Skin epidermis (tissue), 12 donors: ENCODE measurements around the gene ACAP2.
A peak's percentile ranks its signal among the peaks of the same experiment; 100 is the strongest.
"Not testable (repeated sequence)": the region's sequence is repeated elsewhere in the genome, so short reads cannot be mapped to it uniquely, and the experiment has no call there.

Experiments used
- H3K27ac ChIP-seq, 21 experiments: fragments of 200-600 bp; sonication (generic) in 11 of 21; one replicate each; pipeline ENCODE4 v1.5.0; 2020; ENCODE audit warnings: mild to moderate bottlenecking in 3 of 21, inconsistent platforms in 2 of 21, moderate library complexity in 2 of 21
- H3K4me3 ChIP-seq, 7 experiments: fragments of 200-600 bp; sonication (generic) in 2 of 7; one replicate each; pipeline ENCODE4 v1.5.0; 2020; ENCODE audit warnings: inconsistent platforms in 2 of 7, mild to moderate bottlenecking in 2 of 7, moderate library complexity in 1 of 7

The ACAP2 gene

GRCh38 chr3:195236076-195236798 is 206.6 kb downstream of the ACAP2 start:
- H3K27ac ChIP-seq = no peak overlapping the region
- no peak overlapping the region for H3K4me3 ChIP-seq

- Histone ChIP-seq H3K4me3 (no peak overlapping the region), H3K27ac (no peak overlapping the region)
These were observed 212.6 kb downstream of the ACAP2 start for GRCh38 chr3:195230244-195230643.

- not testable (repeated sequence) for H3K27ac ChIP-seq, H3K4me3 ChIP-seq
These were observed 213.9 kb downstream of the ACAP2 start for GRCh38 chr3:195228886-195229285.

GRCh38 chr3:195227871-195228270 is 214.9 kb downstream of the ACAP2 start:
- no peak overlapping the region for H3K4me3 ChIP-seq
- no peak overlapping the region for H3K27ac ChIP-seq

GRCh38 chr3:195226900-195227447 is 215.8 kb downstream of the ACAP2 start:
- Histone ChIP-seq H3K27ac (no peak overlapping the region), H3K4me3 (no peak overlapping the region)

- no peak overlapping the region for H3K27ac ChIP-seq
These were observed 216.4 kb downstream of the ACAP2 start for GRCh38 chr3:195226445-195226844.

GRCh38 chr3:195224980-195225580 is 217.7 kb downstream of the ACAP2 start:
- Histone ChIP-seq H3K4me3 (no peak overlapping the region), H3K27ac (peak overlapping the region in 3 of 21 experiments; percentile 41 to 71 (median 67))

More at GRCh38 chr3:195226445-195226844, 216.4 kb downstream of the ACAP2 start:
- H3K4me3 ChIP-seq = no peak overlapping the region
